Body of pancreas (tissue), 4 donors: ENCODE measurements around the gene EXD3. TPM values are rescaled to one million over a fixed set of nuclear protein-coding genes. Genes with fewer than 3 reads are reported as not detected.

ENCODE experiments used
- ATAC-seq: fragments of 150-250 bp; one replicate; pipeline ENCODE4 v1.9.1; 2016
- DNase-seq, 4 donors: peaks; one replicate each; pipeline ENCODE4 v3.0.0-alpha.2; 2019
- H3K27ac ChIP-seq, 4 donors: fragments of 200-600 bp; sonication (generic); 1 replicate in 3 of 4; 2 replicates in 1 of 4; pipeline versions ENCODE4 v1.5.1 to v1.6.1; 2016 to 2019; ENCODE audit warnings: mild to moderate bottlenecking in 1 of 4, mixed read lengths in 1 of 4, moderate library complexity in 1 of 4
- H3K27me3 ChIP-seq, 2 donors: fragments of 200-600 bp; sonication (generic); one replicate each; pipeline ENCODE4 v1.6.0; 2016; ENCODE audit warnings: mild to moderate bottlenecking in 1 of 2
- H3K36me3 ChIP-seq, 2 donors: fragments of 200-600 bp; sonication (generic); replicated peaks in 1 of 2; 2 replicates each; pipeline ENCODE4 v1.5.1; 2016; ENCODE audit warnings: low read depth in 2 of 2; ENCODE audit not compliant: insufficient read depth in 1 of 2
- H3K4me1 ChIP-seq: fragments of 200-600 bp; sonication (generic); one replicate; pipeline ENCODE4 v1.6.0; 2016
- H3K4me3 ChIP-seq, 2 donors: fragments of 200-600 bp; sonication (generic); 1 replicate in 1 of 2; 2 replicates in 1 of 2; pipeline ENCODE4 v1.5.1; 2016 to 2019
- H3K9me3 ChIP-seq, 3 donors: fragments of 200-600 bp; sonication (generic); 1 replicate in 2 of 3; 2 replicates in 1 of 3; pipeline ENCODE4 v1.5.1; 2016
- POLR2A ChIP-seq, 3 donors: fragments of 450-650 bp; IDR thresholded peaks; one replicate each; pipeline ENCODE4 v1.6.1; 2016; ENCODE audit warnings: antibody characterized with exemption in 3 of 3, mild to moderate bottlenecking in 2 of 3
- WGBS, 2 donors: methylation state at CpG; one replicate each; pipeline ENCODE4 v1.1.5; 2017; 5-methylcytosine and 5-hydroxymethylcytosine counted together
- intact Hi-C: fragments of 100-400 bp; cut with DNase I; formaldehyde crosslinking; loops from one replicate; pipeline ENCODE4 v1.15.1; 2023
- total RNA-seq, 2 donors: library from RNA; depleted of rRNA; stranded (reverse); fragments of >200 nt; gene quantifications; one replicate each; pipeline ENCODE4 v1.1.0, GENCODE V29; 2016
- TF ChIP-seq, protein P1 (sequence below), 7 experiments: fragments of 450-650 bp in 4 of 7; fragments of 200-600 bp in 3 of 7; sonication (generic) in 3 of 7; IDR thresholded peaks; one replicate each; pipeline ENCODE4 v1.5.1; 2016 to 2019; ENCODE audit warnings: antibody characterized with exemption in 7 of 7

Gene EXD3
- total RNA-seq, 2 donors from 2014 or later: 23.3 to 34.9 TPM

DNA sequence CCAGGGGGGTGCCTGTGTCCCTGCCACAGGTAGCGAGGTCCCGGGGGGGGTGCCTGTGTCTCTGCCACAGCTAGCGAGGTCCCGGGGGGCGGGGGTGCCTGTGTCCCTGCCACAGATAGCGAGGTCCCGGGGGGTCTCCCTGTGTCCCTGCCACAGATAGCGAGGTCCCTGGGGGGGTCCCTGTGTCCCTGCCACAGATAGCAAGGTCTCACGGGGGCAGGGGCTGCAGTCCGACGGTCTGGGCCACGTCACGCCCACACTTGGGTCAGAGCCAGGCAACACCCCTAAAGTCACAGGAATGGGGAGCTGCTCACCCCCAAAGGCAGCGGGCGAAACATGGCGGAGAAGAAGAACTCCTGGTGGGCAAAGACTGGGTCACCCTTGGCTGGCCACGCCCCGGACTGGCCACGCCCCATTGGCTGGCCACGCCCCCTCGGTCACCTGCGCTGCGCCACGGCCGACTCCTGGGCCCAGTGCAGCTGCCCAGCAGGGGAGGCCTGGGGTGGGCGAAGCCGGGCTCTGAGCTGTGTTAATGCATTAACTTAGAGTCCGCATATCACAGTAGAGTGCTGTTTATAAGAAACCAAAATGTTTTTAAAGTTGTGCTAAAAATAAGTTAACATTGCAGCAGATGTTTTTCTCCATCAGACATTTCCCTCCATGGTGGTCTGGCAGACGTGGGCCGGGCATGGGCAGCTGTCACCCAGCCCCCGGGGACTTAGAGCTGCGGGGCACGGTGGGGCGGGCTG lies 7.2 kb upstream of the EXD3 start:
- H3K27me3 ChIP-seq: no peaks in the 10 kb centered on the region
- TF ChIP-seq, protein P1, sequence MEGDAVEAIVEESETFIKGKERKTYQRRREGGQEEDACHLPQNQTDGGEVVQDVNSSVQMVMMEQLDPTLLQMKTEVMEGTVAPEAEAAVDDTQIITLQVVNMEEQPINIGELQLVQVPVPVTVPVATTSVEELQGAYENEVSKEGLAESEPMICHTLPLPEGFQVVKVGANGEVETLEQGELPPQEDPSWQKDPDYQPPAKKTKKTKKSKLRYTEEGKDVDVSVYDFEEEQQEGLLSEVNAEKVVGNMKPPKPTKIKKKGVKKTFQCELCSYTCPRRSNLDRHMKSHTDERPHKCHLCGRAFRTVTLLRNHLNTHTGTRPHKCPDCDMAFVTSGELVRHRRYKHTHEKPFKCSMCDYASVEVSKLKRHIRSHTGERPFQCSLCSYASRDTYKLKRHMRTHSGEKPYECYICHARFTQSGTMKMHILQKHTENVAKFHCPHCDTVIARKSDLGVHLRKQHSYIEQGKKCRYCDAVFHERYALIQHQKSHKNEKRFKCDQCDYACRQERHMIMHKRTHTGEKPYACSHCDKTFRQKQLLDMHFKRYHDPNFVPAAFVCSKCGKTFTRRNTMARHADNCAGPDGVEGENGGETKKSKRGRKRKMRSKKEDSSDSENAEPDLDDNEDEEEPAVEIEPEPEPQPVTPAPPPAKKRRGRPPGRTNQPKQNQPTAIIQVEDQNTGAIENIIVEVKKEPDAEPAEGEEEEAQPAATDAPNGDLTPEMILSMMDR (IDR thresholded peaks at IDR 0.05): no peak
- no peak for TF ChIP-seq POLR2A (IDR thresholded peaks at IDR 0.05)
- peaks cover 13% of the 10 kb centered on the region for H3K4me1 ChIP-seq
- peak in 2 of 4 donors; percentile 22 to 42 for DNase-seq
- H3K4me3 ChIP-seq: no peak overlapping the region
- no peaks in the 10 kb centered on the region for H3K9me3 ChIP-seq
- WGBS, 2 donors: 67 to 69% methylated on average over 5 to 34 of the region's 34 CpGs
- no peak overlapping the region for H3K27ac ChIP-seq
- no peak for ATAC-seq
- H3K36me3 ChIP-seq: no peaks in the 10 kb centered on the region
- intact Hi-C loops: no loop called here

DNA sequence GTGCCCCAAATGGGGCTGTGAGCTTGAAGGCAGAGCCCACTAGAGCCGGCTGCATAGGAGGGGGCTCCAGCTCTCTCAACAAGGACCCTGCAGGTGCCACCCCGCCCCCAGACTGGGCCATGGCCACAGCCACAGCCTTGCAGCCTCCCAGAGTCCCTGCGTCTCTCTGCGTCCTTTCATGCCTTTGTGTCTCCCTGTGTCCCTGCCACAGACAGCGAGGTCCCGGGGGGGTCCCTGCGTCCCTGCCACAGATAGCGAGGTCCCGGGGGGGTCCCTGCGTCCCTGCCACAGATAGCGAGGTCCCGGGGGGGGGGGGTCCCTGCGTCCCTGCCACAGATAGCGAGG lies 6.6 kb upstream of the EXD3 start:
- DNase-seq (no peak), ATAC-seq (no peak)
- Histone ChIP-seq H3K4me3 (no peak overlapping the region), H3K36me3 (no peaks in the 10 kb centered on the region), H3K27me3 (no peaks in the 10 kb centered on the region), H3K9me3 (no peaks in the 10 kb centered on the region), H3K27ac (no peak overlapping the region), H3K4me1 (peaks cover 19% of the 10 kb centered on the region)
- TF ChIP-seq, protein P1 (IDR thresholded peaks at IDR 0.05): no peak
- no peak for TF ChIP-seq POLR2A (IDR thresholded peaks at IDR 0.05)
- intact Hi-C loops: no loop called here
- 63% methylated on average over 14 of the region's 14 CpGs; no CpG with 5 or more reads in 1 of the 2 donors for WGBS, 2 donors

DNA sequence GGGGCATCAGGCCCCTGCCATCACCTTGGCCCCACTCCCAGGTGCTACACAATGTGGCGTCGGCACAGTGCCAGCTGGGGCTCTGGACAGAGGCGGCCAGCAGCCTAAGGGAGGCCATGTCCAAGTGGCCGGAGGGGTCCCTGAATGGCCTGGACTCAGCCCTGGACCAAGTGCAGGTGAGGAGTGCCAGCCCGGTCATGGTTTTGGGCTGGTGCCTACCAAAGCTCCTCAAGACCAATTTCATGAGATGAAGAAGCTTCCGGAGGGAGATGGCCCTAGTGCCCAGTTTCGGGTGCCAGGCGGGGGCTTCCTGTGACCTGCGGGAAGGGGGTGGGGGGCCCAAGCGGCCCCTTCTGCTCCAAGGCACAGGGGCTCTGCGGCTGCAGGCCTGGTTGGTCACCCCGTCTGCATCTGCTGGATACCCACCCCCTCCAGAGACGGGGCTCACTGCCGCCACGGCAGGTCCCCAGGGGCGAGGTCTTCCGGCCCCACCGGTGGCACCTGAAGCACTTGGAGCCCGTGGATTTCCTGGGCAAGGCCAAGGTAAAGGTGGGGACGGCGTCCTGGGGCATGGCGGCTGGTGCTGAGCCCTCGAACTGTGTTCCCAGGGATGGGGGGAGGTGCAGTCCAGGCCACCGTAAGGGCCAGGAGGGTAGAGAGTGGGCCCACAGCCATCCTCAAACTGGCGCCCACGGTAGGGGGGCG lies 6.0 kb upstream of the EXD3 start:
- Histone ChIP-seq H3K36me3 (no peaks in the 10 kb centered on the region), H3K27me3 (no peaks in the 10 kb centered on the region), H3K9me3 (no peaks in the 10 kb centered on the region), H3K4me3 (no peak overlapping the region), H3K4me1 (peaks cover 24% of the 10 kb centered on the region), H3K27ac (no peak overlapping the region)
- DNase-seq (peak in 1 of 4 donors; percentile 31), ATAC-seq (no peak)
- TF ChIP-seq, protein P1 (IDR thresholded peaks at IDR 0.05): no peak
- TF ChIP-seq POLR2A (IDR thresholded peaks at IDR 0.05): no peak
- 75 to 77% methylated on average over 14 to 25 of the region's 27 CpGs for WGBS, 2 donors
- intact Hi-C loops: no loop called here

DNA sequence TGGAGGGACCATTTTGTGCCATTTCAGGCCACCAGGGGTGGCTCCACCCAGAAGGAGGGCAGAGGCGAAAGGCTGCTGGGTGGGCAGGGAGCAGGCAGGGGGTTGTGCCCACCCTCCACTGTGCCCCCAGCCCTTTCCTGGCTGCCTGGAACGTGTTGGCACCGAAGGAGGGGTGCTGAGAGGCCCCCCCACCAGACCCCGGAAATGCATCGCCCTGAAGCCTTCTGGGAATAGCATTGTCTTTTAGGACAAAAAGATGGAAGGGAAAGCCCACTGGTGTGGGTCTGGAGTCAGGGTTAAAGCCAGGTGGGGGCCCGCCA lies 5.3 kb upstream of the EXD3 start:
- ATAC-seq (no peak), DNase-seq (no peak)
- Histone ChIP-seq H3K9me3 (no peaks in the 10 kb centered on the region), H3K4me1 (peaks cover 30% of the 10 kb centered on the region), H3K4me3 (no peak overlapping the region), H3K36me3 (no peaks in the 10 kb centered on the region), H3K27ac (no peak overlapping the region), H3K27me3 (no peaks in the 10 kb centered on the region)
- WGBS, 2 donors: 80 to 91% methylated on average over 5 of the region's 6 CpGs
- intact Hi-C loops: no loop called here
- TF ChIP-seq POLR2A (IDR thresholded peaks at IDR 0.05): no peak
- TF ChIP-seq, protein P1 (IDR thresholded peaks at IDR 0.05): no peak
